ENCODE data around the gene BET1.

The BET1 gene

GRCh38 chr7:93992421-93993110 is 11.6 kb downstream of the BET1 start:
- ATAC-seq (ENCODE audit: insufficient read depth, low read depth): no peak
- H3K9me3 ChIP-seq (ENCODE audit: insufficient read depth, low read length, severe bottlenecking): no peaks in the 10 kb centered on the region

GRCh38 chr7:93987297-93987696 is 16.9 kb downstream of the BET1 start:
- no peaks in the 10 kb centered on the region for H3K4me1 ChIP-seq (ENCODE audit: insufficient read depth, low read length)
- no peaks in the 10 kb centered on the region for H3K9me3 ChIP-seq (ENCODE audit: insufficient read depth, low read length, severe bottlenecking)
- H3K79me2 ChIP-seq (ENCODE audit: insufficient read depth, low read length): no peaks in the 10 kb centered on the region
- no peak for TF ChIP-seq EZH2 (IDR thresholded peaks at IDR 0.05; ENCODE audit: borderline replicate concordance, low read depth, low read length, severe bottlenecking)
- no peak overlapping the region for H3K9ac ChIP-seq (ENCODE audit: low read depth, low read length)
- no peak for ATAC-seq (ENCODE audit: insufficient read depth, low read depth)
- no peak overlapping the region for H3K4me2 ChIP-seq (ENCODE audit: insufficient read depth, low read length)
- no peak for DNase-seq
- H2AFZ ChIP-seq (ENCODE audit: low read depth, low read length): no peak overlapping the region
- no peaks in the 10 kb centered on the region; the same call in 1 of the 2 replicates for H3K36me3 ChIP-seq (ENCODE audit: insufficient read depth, low read length)
- H3K27ac ChIP-seq (ENCODE audit: low read length): no peak overlapping the region
- no peaks in the 10 kb centered on the region for H4K20me1 ChIP-seq (ENCODE audit: insufficient read depth, low read length)
- H3K4me3 ChIP-seq (ENCODE audit: low read depth in 1 of 2, low read length in 2 of 2): no peak overlapping the region
- no peaks in the 10 kb centered on the region for H3K27me3 ChIP-seq (ENCODE audit: insufficient read depth, low read length, poor library complexity)

More at GRCh38 chr7:93992421-93993110, 11.6 kb downstream of the BET1 start:
- Histone ChIP-seq H3K27me3 (ENCODE audit: insufficient read depth, low read length, poor library complexity) (no peaks in the 10 kb centered on the region), H4K20me1 (ENCODE audit: insufficient read depth, low read length) (no peaks in the 10 kb centered on the region), H3K4me2 (ENCODE audit: insufficient read depth, low read length) (no peak overlapping the region), H3K79me2 (ENCODE audit: insufficient read depth, low read length) (no peaks in the 10 kb centered on the region), H3K27ac (ENCODE audit: low read length) (no peak overlapping the region), H3K4me3 (ENCODE audit: low read depth in 1 of 2, low read length in 2 of 2) (no peak overlapping the region), H3K36me3 (ENCODE audit: insufficient read depth, low read length) (peaks cover 15% of the 10 kb centered on the region; the same call in 1 of the 2 replicates), H3K9ac (ENCODE audit: low read depth, low read length) (no peak overlapping the region), H3K4me1 (ENCODE audit: insufficient read depth, low read length) (no peaks in the 10 kb centered on the region), H2AFZ (ENCODE audit: low read depth, low read length) (no peak overlapping the region)
- no peak for DNase-seq
- TF ChIP-seq CTCF (IDR thresholded peaks at IDR 0.05; ENCODE audit: borderline replicate concordance, extremely low read depth, low read length, poor library complexity, severe bottlenecking): no peak
- no peak for TF ChIP-seq EZH2 (IDR thresholded peaks at IDR 0.05; ENCODE audit: borderline replicate concordance, low read depth, low read length, severe bottlenecking)

- Histone ChIP-seq H4K20me1 (ENCODE audit: insufficient read depth, low read length) (no peaks in the 10 kb centered on the region), H3K9me3 (ENCODE audit: insufficient read depth, low read length, severe bottlenecking) (no peaks in the 10 kb centered on the region), H3K36me3 (ENCODE audit: insufficient read depth, low read length) (no peaks in the 10 kb centered on the region), H3K27ac (ENCODE audit: low read length) (no peak overlapping the region), H3K79me2 (ENCODE audit: insufficient read depth, low read length) (no peaks in the 10 kb centered on the region), H3K4me3 (ENCODE audit: low read depth in 1 of 2, low read length in 2 of 2) (no peak overlapping the region), H3K4me2 (ENCODE audit: insufficient read depth, low read length) (no peak overlapping the region), H3K9ac (ENCODE audit: low read depth, low read length) (no peak overlapping the region), H3K4me1 (ENCODE audit: insufficient read depth, low read length) (no peaks in the 10 kb centered on the region), H2AFZ (ENCODE audit: low read depth, low read length) (no peak overlapping the region), H3K27me3 (ENCODE audit: insufficient read depth, low read length, poor library complexity) (no peaks in the 10 kb centered on the region)
- DNase-seq: no peak
- ATAC-seq (ENCODE audit: insufficient read depth, low read depth): no peak
- no peak for TF ChIP-seq EZH2 (IDR thresholded peaks at IDR 0.05; ENCODE audit: borderline replicate concordance, low read depth, low read length, severe bottlenecking)
- no peak for TF ChIP-seq CTCF (IDR thresholded peaks at IDR 0.05; ENCODE audit: borderline replicate concordance, extremely low read depth, low read length, poor library complexity, severe bottlenecking)
These were observed 19.1 kb downstream of the BET1 start for GRCh38 chr7:93985101-93985500.

- ATAC-seq (ENCODE audit: insufficient read depth, low read depth) (no peak), DNase-seq (no peak)
- Histone ChIP-seq H3K4me1 (ENCODE audit: insufficient read depth, low read length) (no peaks in the 10 kb centered on the region), H3K27ac (ENCODE audit: low read length) (no peak overlapping the region), H3K4me3 (ENCODE audit: low read depth in 1 of 2, low read length in 2 of 2) (no peak overlapping the region), H2AFZ (ENCODE audit: low read depth, low read length) (no peak overlapping the region), H3K36me3 (ENCODE audit: insufficient read depth, low read length) (no peaks in the 10 kb centered on the region), H3K79me2 (ENCODE audit: insufficient read depth, low read length) (no peaks in the 10 kb centered on the region), H3K9me3 (ENCODE audit: insufficient read depth, low read length, severe bottlenecking) (no peaks in the 10 kb centered on the region), H4K20me1 (ENCODE audit: insufficient read depth, low read length) (no peaks in the 10 kb centered on the region), H3K4me2 (ENCODE audit: insufficient read depth, low read length) (no peak overlapping the region), H3K9ac (ENCODE audit: low read depth, low read length) (no peak overlapping the region), H3K27me3 (ENCODE audit: insufficient read depth, low read length, poor library complexity) (no peaks in the 10 kb centered on the region)
- TF ChIP-seq EZH2 (IDR thresholded peaks at IDR 0.05; ENCODE audit: borderline replicate concordance, low read depth, low read length, severe bottlenecking) (no peak), CTCF (IDR thresholded peaks at IDR 0.05; ENCODE audit: borderline replicate concordance, extremely low read depth, low read length, poor library complexity, severe bottlenecking) (no peak)
These were observed 20.1 kb downstream of the BET1 start for GRCh38 chr7:93984024-93984423.
